H9 (cell line): ENCODE measurements around the gene PTPRN2. TPM values are rescaled to one million over a fixed set of nuclear protein-coding genes. Genes with fewer than 3 reads are reported as not detected.

ENCODE experiments used
- DNase-seq: peaks from one replicate; pipeline ENCODE4 v3.0.0-alpha.2; 2017
- H2AFZ ChIP-seq: one replicate; pipeline ENCODE4 v1.6.1; 2013; ENCODE audit warnings: mild to moderate bottlenecking, low read length, control low read depth, moderate library complexity
- H2AK5ac ChIP-seq: 2 replicates; pipeline ENCODE4 v1.6.1; 2013; ENCODE audit warnings: low read length, control low read depth, mixed read lengths; ENCODE audit not compliant: insufficient read length
- H2BK120ac ChIP-seq: one replicate; pipeline ENCODE4 v1.6.1; 2013; ENCODE audit warnings: low read depth, mild to moderate bottlenecking, low read length, control low read depth, inconsistent platforms; ENCODE audit not compliant: poor library complexity, severe bottlenecking
- H2BK12ac ChIP-seq: 2 replicates; pipeline ENCODE4 v1.6.1; 2013; ENCODE audit warnings: low read length, control low read depth, mixed read lengths, low read depth; ENCODE audit not compliant: insufficient read length
- H2BK15ac ChIP-seq: 2 replicates; pipeline ENCODE4 v1.6.1; 2013; ENCODE audit warnings: low read depth, low read length, control low read depth
- H2BK20ac ChIP-seq: one replicate; pipeline ENCODE4 v1.6.1; 2013; ENCODE audit warnings: low read depth, mild to moderate bottlenecking, low read length, control low read depth, inconsistent platforms; ENCODE audit not compliant: poor library complexity, severe bottlenecking
- H2BK5ac ChIP-seq: 2 replicates; pipeline ENCODE4 v1.6.1; 2013; ENCODE audit warnings: low read length, control low read depth, mixed read lengths; ENCODE audit not compliant: insufficient read length
- H3K14ac ChIP-seq: 2 replicates; pipeline ENCODE4 v1.6.1; 2013; ENCODE audit warnings: low read length, control low read depth; ENCODE audit not compliant: insufficient read depth
- H3K18ac ChIP-seq: 2 replicates; pipeline ENCODE4 v1.6.1; 2013; ENCODE audit warnings: low read depth, mild to moderate bottlenecking, mixed read lengths, low read length, control low read depth; ENCODE audit not compliant: insufficient read length
- H3K23ac ChIP-seq: 2 replicates; pipeline ENCODE4 v1.6.1; 2013; ENCODE audit warnings: low read length, control low read depth, mixed read lengths, low read depth; ENCODE audit not compliant: insufficient read length
- H3K23me2 ChIP-seq: 2 replicates; pipeline ENCODE4 v1.6.1; 2013; ENCODE audit warnings: low read depth, mild to moderate bottlenecking, mixed read lengths, low read length, control low read depth; ENCODE audit not compliant: insufficient read length, poor library complexity, severe bottlenecking
- H3K27ac ChIP-seq: 2 replicates; pipeline ENCODE4 v1.5.1; 2013; ENCODE audit warnings: low read length, control low read depth, mixed read lengths, low read depth; ENCODE audit not compliant: insufficient read length
- H3K27me3 ChIP-seq: 2 replicates; pipeline ENCODE4 v1.6.1; 2013; ENCODE audit warnings: low read length, control low read depth, inconsistent platforms; ENCODE audit not compliant: insufficient read depth
- H3K4ac ChIP-seq: 2 replicates; pipeline ENCODE4 v1.6.1; 2013; ENCODE audit warnings: low read depth, mild to moderate bottlenecking, control low read depth, inconsistent platforms, low read length, moderate library complexity
- H3K4me1 ChIP-seq: 2 replicates; pipeline ENCODE4 v1.6.1; 2013; ENCODE audit warnings: low read length, control low read depth, inconsistent platforms; ENCODE audit not compliant: insufficient read depth
- H3K4me2 ChIP-seq: 2 replicates; pipeline ENCODE4 v1.6.1; 2013; ENCODE audit warnings: low read length, control low read depth, mixed read lengths; ENCODE audit not compliant: insufficient read length, insufficient read depth
- H3K56ac ChIP-seq: 2 replicates; pipeline ENCODE4 v1.6.1; 2013; ENCODE audit warnings: low read depth, mild to moderate bottlenecking, mixed read lengths, low read length, control low read depth; ENCODE audit not compliant: insufficient read length
- H3K79me1 ChIP-seq: 2 replicates; pipeline ENCODE4 v1.6.1; 2013; ENCODE audit warnings: low read depth, mild to moderate bottlenecking, moderate library complexity, low read length, control low read depth, inconsistent platforms; ENCODE audit not compliant: insufficient read depth, poor library complexity, severe bottlenecking
- H3K79me2 ChIP-seq: 2 replicates; pipeline ENCODE4 v1.6.1; 2013; ENCODE audit warnings: low read length, control low read depth, inconsistent platforms; ENCODE audit not compliant: insufficient read depth
- H3K9ac ChIP-seq: 2 replicates; pipeline ENCODE4 v1.6.1; 2013; ENCODE audit warnings: low read length, control low read depth, mixed read lengths; ENCODE audit not compliant: insufficient read length; ENCODE audit errors: extremely low read depth
- H3K9me3 ChIP-seq: one replicate; pipeline ENCODE4 v1.6.1; 2013; ENCODE audit warnings: low read depth, low read length, inconsistent platforms; ENCODE audit not compliant: control insufficient read depth
- H3T11ph ChIP-seq: one replicate; pipeline ENCODE4 v1.6.1; 2013; ENCODE audit warnings: mild to moderate bottlenecking, low read length, control low read depth, inconsistent platforms
- H4K20me1 ChIP-seq: one replicate; pipeline ENCODE4 v1.6.1; 2013; ENCODE audit not compliant: control insufficient read depth, insufficient read length, insufficient read depth
- H4K5ac ChIP-seq: 2 replicates; pipeline ENCODE4 v1.6.1; 2013; ENCODE audit warnings: low read depth, mild to moderate bottlenecking, mixed read lengths, low read length, control low read depth; ENCODE audit not compliant: insufficient read length
- H4K8ac ChIP-seq: replicated peaks from 2 replicates; pipeline ENCODE4 v1.6.1; 2013; ENCODE audit warnings: low read length, control low read depth, mixed read lengths, low read depth; ENCODE audit not compliant: insufficient read length
- H4K91ac ChIP-seq: 2 replicates; pipeline ENCODE4 v1.6.1; 2013; ENCODE audit warnings: low read depth, mild to moderate bottlenecking, moderate library complexity, mixed read lengths, low read length, control low read depth; ENCODE audit not compliant: insufficient read length
- H3K27ac Mint-ChIP-seq, 3 experiments: 2 replicates in 2 of 3; 3 replicates in 1 of 3; pipeline ENCODE4 v1.8.0; 2020 to 2021; ENCODE audit warnings: mixed read lengths in 3 of 3, mild to moderate bottlenecking in 1 of 3, moderate library complexity in 1 of 3
- H3K27me3 Mint-ChIP-seq: 2 replicates; pipeline ENCODE4 v1.8.0; 2021; ENCODE audit warnings: low read depth, mild to moderate bottlenecking, moderate library complexity, mixed read lengths
- H3K36me3 Mint-ChIP-seq, 3 experiments: 2 replicates in 2 of 3; 3 replicates in 1 of 3; pipeline ENCODE4 v1.8.0; 2020 to 2021; ENCODE audit warnings: low read depth in 3 of 3, mixed read lengths in 3 of 3; ENCODE audit not compliant: insufficient read depth in 1 of 3
- H3K4me1 Mint-ChIP-seq, 2 experiments: 2 replicates each; pipeline ENCODE4 v1.8.0; 2020; ENCODE audit warnings: mixed read lengths in 2 of 2
- H3K4me3 Mint-ChIP-seq, 2 experiments: 2 replicates in 1 of 2; 3 replicates in 1 of 2; pipeline ENCODE4 v1.8.0; 2020 to 2021; ENCODE audit warnings: mild to moderate bottlenecking in 2 of 2, mixed read lengths in 2 of 2, moderate library complexity in 1 of 2
- H3K9me3 Mint-ChIP-seq, 2 experiments: 2 replicates in 1 of 2; 3 replicates in 1 of 2; pipeline ENCODE4 v1.8.0; 2020; ENCODE audit warnings: mild to moderate bottlenecking in 2 of 2, mixed read lengths in 2 of 2, moderate library complexity in 1 of 2
- WGBS: extraction: QIAGEN DNeasy Blood & Tissue Kit; methylation state at CpG from one replicate; pipeline ENCODE4 v1.1.7; 2013; ENCODE audit warnings: missing lambda C conversion rate, low lambda C conversion rate, mixed read lengths; ENCODE audit not compliant: insufficient read length; ENCODE audit errors: extremely low coverage; 5-methylcytosine and 5-hydroxymethylcytosine counted together
- total RNA-seq: library from RNA; stranded (reverse); gene quantifications from 2 replicates; pipeline ENCODE4 v1.2.1, GENCODE V29; 2021
- TF ChIP-seq, protein P1 (sequence below): fragments of 200-600 bp; sonication (generic); conservative IDR thresholded peaks from 3 replicates; pipeline ENCODE4 v1.8.0; 2021; ENCODE audit warnings: antibody characterized with exemption, mild to moderate bottlenecking

Gene PTPRN2
- total RNA-seq, 1 experiment from 2014 or later: 5.2 TPM

DNA sequence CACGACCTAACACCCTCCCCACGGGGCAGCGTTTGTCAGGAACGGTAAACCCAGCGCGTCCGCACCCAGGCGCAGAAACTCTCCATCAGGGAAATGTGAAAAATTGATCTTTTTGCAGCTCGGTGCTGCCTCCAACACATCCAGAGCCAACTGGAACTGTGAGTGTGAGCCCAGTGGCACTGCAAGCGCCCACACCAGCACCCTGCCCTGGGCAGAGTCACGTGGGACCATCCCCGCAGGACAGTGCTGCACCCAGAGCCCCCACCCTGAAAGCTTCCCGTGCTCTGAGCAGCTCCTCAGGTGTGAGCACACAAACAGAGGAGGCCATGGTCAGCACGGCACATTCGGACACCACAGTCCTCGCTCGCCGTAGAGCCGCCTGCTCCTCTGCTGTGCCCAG is 919.9 kb downstream of the PTPRN2 start:
- Histone ChIP-seq H3K79me1 (no peaks in the 10 kb centered on the region), H3K23me2 (peaks cover 1% of the 10 kb centered on the region), H3K23ac (no peak overlapping the region), H3K56ac (no peak overlapping the region), H3K27ac (no peak overlapping the region), H3K4me1 (no peaks in the 10 kb centered on the region), H2BK5ac (no peak overlapping the region), H3K79me2 (no peaks in the 10 kb centered on the region), H2BK15ac (no peak overlapping the region), H4K5ac (no peak overlapping the region), H3T11ph (no peak overlapping the region), H4K20me1 (no peaks in the 10 kb centered on the region), H3K14ac (peak overlapping the region; percentile 60; the same call in 1 of the 2 replicates), H2AK5ac (no peak overlapping the region), H4K91ac (no peak overlapping the region), H3K4me2 (no peak overlapping the region), H2BK120ac (no peak overlapping the region), H4K8ac (no peak overlapping the region), H3K9me3 (no peaks in the 10 kb centered on the region), H2BK20ac (no peak overlapping the region), H3K9ac (no peak overlapping the region), H2BK12ac (no peak overlapping the region), H3K4ac (no peak overlapping the region), H3K18ac (no peak overlapping the region), H2AFZ (no peak overlapping the region), H3K27me3 (no peaks in the 10 kb centered on the region)
- Mint-ChIP-seq H3K4me1 (peaks cover 6 to 22% of the 10 kb centered on the region in 2 experiments), H3K27me3 (peaks cover 70% of the 10 kb centered on the region), H3K36me3 (no peaks in the 10 kb centered on the region; a peak in 1 of 7 replicates), H3K9me3 (no peaks in the 10 kb centered on the region), H3K4me3 (no peak overlapping the region), H3K27ac (no peak overlapping the region)
- no peak for DNase-seq
- no CpG with 5 or more reads among the region's 19 CpGs for WGBS
- TF ChIP-seq, protein P1, sequence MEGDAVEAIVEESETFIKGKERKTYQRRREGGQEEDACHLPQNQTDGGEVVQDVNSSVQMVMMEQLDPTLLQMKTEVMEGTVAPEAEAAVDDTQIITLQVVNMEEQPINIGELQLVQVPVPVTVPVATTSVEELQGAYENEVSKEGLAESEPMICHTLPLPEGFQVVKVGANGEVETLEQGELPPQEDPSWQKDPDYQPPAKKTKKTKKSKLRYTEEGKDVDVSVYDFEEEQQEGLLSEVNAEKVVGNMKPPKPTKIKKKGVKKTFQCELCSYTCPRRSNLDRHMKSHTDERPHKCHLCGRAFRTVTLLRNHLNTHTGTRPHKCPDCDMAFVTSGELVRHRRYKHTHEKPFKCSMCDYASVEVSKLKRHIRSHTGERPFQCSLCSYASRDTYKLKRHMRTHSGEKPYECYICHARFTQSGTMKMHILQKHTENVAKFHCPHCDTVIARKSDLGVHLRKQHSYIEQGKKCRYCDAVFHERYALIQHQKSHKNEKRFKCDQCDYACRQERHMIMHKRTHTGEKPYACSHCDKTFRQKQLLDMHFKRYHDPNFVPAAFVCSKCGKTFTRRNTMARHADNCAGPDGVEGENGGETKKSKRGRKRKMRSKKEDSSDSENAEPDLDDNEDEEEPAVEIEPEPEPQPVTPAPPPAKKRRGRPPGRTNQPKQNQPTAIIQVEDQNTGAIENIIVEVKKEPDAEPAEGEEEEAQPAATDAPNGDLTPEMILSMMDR: no peak
